H9 (cell line): ENCODE results near the gene CD164. TPM values are rescaled to one million over a fixed set of nuclear protein-coding genes. Genes with fewer than 3 reads are reported as not detected.

Experiments used
- DNase-seq: peaks from one replicate; pipeline ENCODE4 v3.0.0-alpha.2; 2017
- H2AFZ ChIP-seq: one replicate; pipeline ENCODE4 v1.6.1; 2013; ENCODE audit warnings: mild to moderate bottlenecking, low read length, control low read depth, moderate library complexity
- H2AK5ac ChIP-seq: 2 replicates; pipeline ENCODE4 v1.6.1; 2013; ENCODE audit warnings: low read length, control low read depth, mixed read lengths; ENCODE audit not compliant: insufficient read length
- H2BK120ac ChIP-seq: one replicate; pipeline ENCODE4 v1.6.1; 2013; ENCODE audit warnings: low read depth, mild to moderate bottlenecking, low read length, control low read depth, inconsistent platforms; ENCODE audit not compliant: poor library complexity, severe bottlenecking
- H2BK12ac ChIP-seq: 2 replicates; pipeline ENCODE4 v1.6.1; 2013; ENCODE audit warnings: low read length, control low read depth, mixed read lengths, low read depth; ENCODE audit not compliant: insufficient read length
- H2BK15ac ChIP-seq: 2 replicates; pipeline ENCODE4 v1.6.1; 2013; ENCODE audit warnings: low read depth, low read length, control low read depth
- H2BK20ac ChIP-seq: one replicate; pipeline ENCODE4 v1.6.1; 2013; ENCODE audit warnings: low read depth, mild to moderate bottlenecking, low read length, control low read depth, inconsistent platforms; ENCODE audit not compliant: poor library complexity, severe bottlenecking
- H2BK5ac ChIP-seq: 2 replicates; pipeline ENCODE4 v1.6.1; 2013; ENCODE audit warnings: low read length, control low read depth, mixed read lengths; ENCODE audit not compliant: insufficient read length
- H3K14ac ChIP-seq: 2 replicates; pipeline ENCODE4 v1.6.1; 2013; ENCODE audit warnings: low read length, control low read depth; ENCODE audit not compliant: insufficient read depth
- H3K18ac ChIP-seq: 2 replicates; pipeline ENCODE4 v1.6.1; 2013; ENCODE audit warnings: low read depth, mild to moderate bottlenecking, mixed read lengths, low read length, control low read depth; ENCODE audit not compliant: insufficient read length
- H3K23ac ChIP-seq: 2 replicates; pipeline ENCODE4 v1.6.1; 2013; ENCODE audit warnings: low read length, control low read depth, mixed read lengths, low read depth; ENCODE audit not compliant: insufficient read length
- H3K23me2 ChIP-seq: 2 replicates; pipeline ENCODE4 v1.6.1; 2013; ENCODE audit warnings: low read depth, mild to moderate bottlenecking, mixed read lengths, low read length, control low read depth; ENCODE audit not compliant: insufficient read length, poor library complexity, severe bottlenecking
- H3K27ac ChIP-seq: 2 replicates; pipeline ENCODE4 v1.5.1; 2013; ENCODE audit warnings: low read length, control low read depth, mixed read lengths, low read depth; ENCODE audit not compliant: insufficient read length
- H3K27me3 ChIP-seq: 2 replicates; pipeline ENCODE4 v1.6.1; 2013; ENCODE audit warnings: low read length, control low read depth, inconsistent platforms; ENCODE audit not compliant: insufficient read depth
- H3K4ac ChIP-seq: 2 replicates; pipeline ENCODE4 v1.6.1; 2013; ENCODE audit warnings: low read depth, mild to moderate bottlenecking, control low read depth, inconsistent platforms, low read length, moderate library complexity
- H3K4me1 ChIP-seq: 2 replicates; pipeline ENCODE4 v1.6.1; 2013; ENCODE audit warnings: low read length, control low read depth, inconsistent platforms; ENCODE audit not compliant: insufficient read depth
- H3K4me2 ChIP-seq: 2 replicates; pipeline ENCODE4 v1.6.1; 2013; ENCODE audit warnings: low read length, control low read depth, mixed read lengths; ENCODE audit not compliant: insufficient read length, insufficient read depth
- H3K56ac ChIP-seq: 2 replicates; pipeline ENCODE4 v1.6.1; 2013; ENCODE audit warnings: low read depth, mild to moderate bottlenecking, mixed read lengths, low read length, control low read depth; ENCODE audit not compliant: insufficient read length
- H3K79me1 ChIP-seq: 2 replicates; pipeline ENCODE4 v1.6.1; 2013; ENCODE audit warnings: low read depth, mild to moderate bottlenecking, moderate library complexity, low read length, control low read depth, inconsistent platforms; ENCODE audit not compliant: insufficient read depth, poor library complexity, severe bottlenecking
- H3K79me2 ChIP-seq: 2 replicates; pipeline ENCODE4 v1.6.1; 2013; ENCODE audit warnings: low read length, control low read depth, inconsistent platforms; ENCODE audit not compliant: insufficient read depth
- H3K9ac ChIP-seq: 2 replicates; pipeline ENCODE4 v1.6.1; 2013; ENCODE audit warnings: low read length, control low read depth, mixed read lengths; ENCODE audit not compliant: insufficient read length; ENCODE audit errors: extremely low read depth
- H3K9me3 ChIP-seq: one replicate; pipeline ENCODE4 v1.6.1; 2013; ENCODE audit warnings: low read depth, low read length, inconsistent platforms; ENCODE audit not compliant: control insufficient read depth
- H3T11ph ChIP-seq: one replicate; pipeline ENCODE4 v1.6.1; 2013; ENCODE audit warnings: mild to moderate bottlenecking, low read length, control low read depth, inconsistent platforms
- H4K20me1 ChIP-seq: one replicate; pipeline ENCODE4 v1.6.1; 2013; ENCODE audit not compliant: control insufficient read depth, insufficient read length, insufficient read depth
- H4K5ac ChIP-seq: 2 replicates; pipeline ENCODE4 v1.6.1; 2013; ENCODE audit warnings: low read depth, mild to moderate bottlenecking, mixed read lengths, low read length, control low read depth; ENCODE audit not compliant: insufficient read length
- H4K8ac ChIP-seq: replicated peaks from 2 replicates; pipeline ENCODE4 v1.6.1; 2013; ENCODE audit warnings: low read length, control low read depth, mixed read lengths, low read depth; ENCODE audit not compliant: insufficient read length
- H4K91ac ChIP-seq: 2 replicates; pipeline ENCODE4 v1.6.1; 2013; ENCODE audit warnings: low read depth, mild to moderate bottlenecking, moderate library complexity, mixed read lengths, low read length, control low read depth; ENCODE audit not compliant: insufficient read length
- H3K27ac Mint-ChIP-seq, 3 experiments: 2 replicates in 2 of 3; 3 replicates in 1 of 3; pipeline ENCODE4 v1.8.0; 2020 to 2021; ENCODE audit warnings: mixed read lengths in 3 of 3, mild to moderate bottlenecking in 1 of 3, moderate library complexity in 1 of 3
- H3K27me3 Mint-ChIP-seq: 2 replicates; pipeline ENCODE4 v1.8.0; 2021; ENCODE audit warnings: low read depth, mild to moderate bottlenecking, moderate library complexity, mixed read lengths
- H3K36me3 Mint-ChIP-seq, 3 experiments: 2 replicates in 2 of 3; 3 replicates in 1 of 3; pipeline ENCODE4 v1.8.0; 2020 to 2021; ENCODE audit warnings: low read depth in 3 of 3, mixed read lengths in 3 of 3; ENCODE audit not compliant: insufficient read depth in 1 of 3
- H3K4me1 Mint-ChIP-seq, 2 experiments: 2 replicates each; pipeline ENCODE4 v1.8.0; 2020; ENCODE audit warnings: mixed read lengths in 2 of 2
- H3K4me3 Mint-ChIP-seq, 2 experiments: 2 replicates in 1 of 2; 3 replicates in 1 of 2; pipeline ENCODE4 v1.8.0; 2020 to 2021; ENCODE audit warnings: mild to moderate bottlenecking in 2 of 2, mixed read lengths in 2 of 2, moderate library complexity in 1 of 2
- H3K9me3 Mint-ChIP-seq, 2 experiments: 2 replicates in 1 of 2; 3 replicates in 1 of 2; pipeline ENCODE4 v1.8.0; 2020; ENCODE audit warnings: mild to moderate bottlenecking in 2 of 2, mixed read lengths in 2 of 2, moderate library complexity in 1 of 2
- WGBS: extraction: QIAGEN DNeasy Blood & Tissue Kit; methylation state at CpG from one replicate; pipeline ENCODE4 v1.1.7; 2013; ENCODE audit warnings: missing lambda C conversion rate, low lambda C conversion rate, mixed read lengths; ENCODE audit not compliant: insufficient read length; ENCODE audit errors: extremely low coverage; 5-methylcytosine and 5-hydroxymethylcytosine counted together
- total RNA-seq: library from RNA; stranded (reverse); gene quantifications from 2 replicates; pipeline ENCODE4 v1.2.1, GENCODE V29; 2021
- TF ChIP-seq, protein P1 (sequence below): fragments of 200-600 bp; sonication (generic); conservative IDR thresholded peaks from 3 replicates; pipeline ENCODE4 v1.8.0; 2021; ENCODE audit warnings: antibody characterized with exemption, mild to moderate bottlenecking

The CD164 gene
- total RNA-seq, 1 experiment from 2014 or later: 130 TPM

- Mint-ChIP-seq H3K4me3 (no peak overlapping the region), H3K36me3 (no peaks in the 10 kb centered on the region), H3K27me3 (no peaks in the 10 kb centered on the region), H3K4me1 (peaks cover 4 to 5% of the 10 kb centered on the region in 2 experiments), H3K9me3 (no peaks in the 10 kb centered on the region), H3K27ac (no peak overlapping the region)
- Histone ChIP-seq H4K5ac (no peak overlapping the region), H3K4me1 (no peaks in the 10 kb centered on the region), H2BK5ac (no peak overlapping the region), H3K9ac (no peak overlapping the region), H4K20me1 (no peaks in the 10 kb centered on the region), H2BK12ac (no peak overlapping the region), H2AK5ac (no peak overlapping the region), H3K79me2 (no peaks in the 10 kb centered on the region), H3T11ph (no peak overlapping the region), H3K9me3 (no peaks in the 10 kb centered on the region), H2BK15ac (no peak overlapping the region), H2BK20ac (no peak overlapping the region), H3K56ac (no peak overlapping the region), H3K27me3 (no peaks in the 10 kb centered on the region), H4K8ac (no peak overlapping the region), H3K27ac (no peak overlapping the region), H3K14ac (no peak overlapping the region), H3K4ac (no peak overlapping the region), H4K91ac (no peak overlapping the region), H3K23ac (no peak overlapping the region), H3K79me1 (no peaks in the 10 kb centered on the region), H3K4me2 (no peak overlapping the region), H3K18ac (no peak overlapping the region), H3K23me2 (no peaks in the 10 kb centered on the region), H2AFZ (no peak overlapping the region), H2BK120ac (no peak overlapping the region)
- no CpG with 5 or more reads among the region's 1 CpG for WGBS
- TF ChIP-seq, protein P1, sequence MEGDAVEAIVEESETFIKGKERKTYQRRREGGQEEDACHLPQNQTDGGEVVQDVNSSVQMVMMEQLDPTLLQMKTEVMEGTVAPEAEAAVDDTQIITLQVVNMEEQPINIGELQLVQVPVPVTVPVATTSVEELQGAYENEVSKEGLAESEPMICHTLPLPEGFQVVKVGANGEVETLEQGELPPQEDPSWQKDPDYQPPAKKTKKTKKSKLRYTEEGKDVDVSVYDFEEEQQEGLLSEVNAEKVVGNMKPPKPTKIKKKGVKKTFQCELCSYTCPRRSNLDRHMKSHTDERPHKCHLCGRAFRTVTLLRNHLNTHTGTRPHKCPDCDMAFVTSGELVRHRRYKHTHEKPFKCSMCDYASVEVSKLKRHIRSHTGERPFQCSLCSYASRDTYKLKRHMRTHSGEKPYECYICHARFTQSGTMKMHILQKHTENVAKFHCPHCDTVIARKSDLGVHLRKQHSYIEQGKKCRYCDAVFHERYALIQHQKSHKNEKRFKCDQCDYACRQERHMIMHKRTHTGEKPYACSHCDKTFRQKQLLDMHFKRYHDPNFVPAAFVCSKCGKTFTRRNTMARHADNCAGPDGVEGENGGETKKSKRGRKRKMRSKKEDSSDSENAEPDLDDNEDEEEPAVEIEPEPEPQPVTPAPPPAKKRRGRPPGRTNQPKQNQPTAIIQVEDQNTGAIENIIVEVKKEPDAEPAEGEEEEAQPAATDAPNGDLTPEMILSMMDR: no peak
- no peak for DNase-seq
Observed at GRCh38 chr6:109388265-109388664, 6.0 kb upstream of the CD164 start.
